CD14-positive monocyte (primary cell): Measurements from ENCODE around the gene PLA2G15. TPM values are rescaled to one million over a fixed set of nuclear protein-coding genes. Genes with fewer than 3 reads are reported as not detected.

Experiments used
- DNase-seq, 3 donors: peaks; one replicate each; pipeline ENCODE4 v3.0.0-alpha.2; 2011 to 2022
- H2AFZ ChIP-seq: 2 replicates; pipeline ENCODE4 v1.6.0; 2012; ENCODE audit warnings: mild to moderate bottlenecking, low read depth, low read length, inconsistent platforms; ENCODE audit not compliant: insufficient read depth, poor library complexity, severe bottlenecking
- H3K27ac ChIP-seq, 2 donors: 1 replicate in 1 of 2; 2 replicates in 1 of 2; pipeline ENCODE4 v1.5.1; 2012 to 2013; ENCODE audit warnings: low read length in 2 of 2, control low read depth in 1 of 2, inconsistent platforms in 1 of 2, low read depth in 1 of 2, mild to moderate bottlenecking in 1 of 2
- H3K27me3 ChIP-seq, 2 donors: one replicate each; pipeline versions ENCODE4 v1.6.0 to v1.6.1; 2011 to 2013; ENCODE audit warnings: low read length in 2 of 2; ENCODE audit not compliant: control insufficient read depth in 2 of 2, insufficient read depth in 2 of 2
- H3K36me3 ChIP-seq, 2 donors: replicated peaks in 1 of 2; 1 replicate in 1 of 2; 2 replicates in 1 of 2; pipeline versions ENCODE4 v1.5.1 to v1.6.1; 2012 to 2013; ENCODE audit warnings: low read length in 2 of 2, control low read depth in 1 of 2, inconsistent platforms in 1 of 2, mild to moderate bottlenecking in 1 of 2; ENCODE audit not compliant: insufficient read depth in 2 of 2, control insufficient read depth in 1 of 2
- H3K4me1 ChIP-seq, 2 donors: 1 replicate in 1 of 2; 2 replicates in 1 of 2; pipeline versions ENCODE4 v1.5.1 to v1.6.1; 2012 to 2013; ENCODE audit warnings: low read length in 2 of 2, control low read depth in 1 of 2, inconsistent platforms in 1 of 2, mild to moderate bottlenecking in 1 of 2, moderate library complexity in 1 of 2; ENCODE audit not compliant: insufficient read depth in 2 of 2, control insufficient read depth in 1 of 2
- H3K4me2 ChIP-seq: replicated peaks from 2 replicates; pipeline ENCODE3; 2012; ENCODE audit warnings: low read length, moderate library complexity, mild to moderate bottlenecking; ENCODE audit not compliant: poor library complexity, severe bottlenecking; ENCODE audit errors: extremely low read depth
- H3K4me3 ChIP-seq, 3 experiments: fragments of 200-600 bp in 1 of 3; sonication (generic) in 1 of 3; replicated peaks in 1 of 3; 1 replicate in 2 of 3; 2 replicates in 1 of 3; pipeline ENCODE4 v1.5.1; 2011 to 2013; ENCODE audit warnings: low read length in 3 of 3, mild to moderate bottlenecking in 3 of 3, control low read depth in 2 of 3, low read depth in 2 of 3, inconsistent platforms in 1 of 3, moderate library complexity in 1 of 3
- H3K79me2 ChIP-seq: 2 replicates; pipeline ENCODE4 v1.6.0; 2012; ENCODE audit warnings: mild to moderate bottlenecking, control low read depth, inconsistent platforms, low read length, moderate library complexity; ENCODE audit not compliant: insufficient read depth
- H3K9ac ChIP-seq: 2 replicates; pipeline ENCODE4 v1.6.0; 2017; ENCODE audit warnings: low read length, mild to moderate bottlenecking; ENCODE audit not compliant: insufficient read depth, poor library complexity, severe bottlenecking
- H3K9me3 ChIP-seq, 2 donors: replicated peaks in 1 of 2; 1 replicate in 1 of 2; 2 replicates in 1 of 2; pipeline versions ENCODE4 v1.5.1 to v1.6.1; 2012 to 2013; ENCODE audit warnings: low read length in 2 of 2, control low read depth in 1 of 2; ENCODE audit not compliant: control insufficient read depth in 1 of 2, insufficient read depth in 1 of 2
- H4K20me1 ChIP-seq: 2 replicates; pipeline ENCODE4 v1.6.0; 2012; ENCODE audit warnings: mild to moderate bottlenecking, low read length, control low read depth, moderate library complexity; ENCODE audit not compliant: insufficient read depth
- H3K27ac Mint-ChIP-seq, 7 donors: one replicate each; pipeline ENCODE4 v1.8.0; 2020; ENCODE audit warnings: mild to moderate bottlenecking in 7 of 7, mixed read lengths in 7 of 7, moderate library complexity in 6 of 7, inconsistent platforms in 2 of 7
- H3K27me3 Mint-ChIP-seq, 3 donors: one replicate each; pipeline ENCODE4 v1.8.0; 2021 to 2022; ENCODE audit warnings: low read depth in 3 of 3, mild to moderate bottlenecking in 3 of 3, mixed read lengths in 3 of 3, moderate library complexity in 3 of 3, inconsistent platforms in 1 of 3
- H3K36me3 Mint-ChIP-seq, 2 donors: one replicate each; pipeline ENCODE4 v1.8.0; 2020; ENCODE audit warnings: mixed read lengths in 2 of 2, inconsistent platforms in 1 of 2, mild to moderate bottlenecking in 1 of 2
- H3K4me1 Mint-ChIP-seq: one replicate; pipeline ENCODE4 v1.8.0; 2020; ENCODE audit warnings: mild to moderate bottlenecking, mixed read lengths
- H3K4me3 Mint-ChIP-seq, 2 donors: one replicate each; pipeline ENCODE4 v1.8.0; 2020; ENCODE audit warnings: mild to moderate bottlenecking in 2 of 2, mixed read lengths in 2 of 2, moderate library complexity in 1 of 2
- H3K9me3 Mint-ChIP-seq, 7 donors: one replicate each; pipeline ENCODE4 v1.8.0; 2020 to 2022; ENCODE audit warnings: mixed read lengths in 7 of 7, mild to moderate bottlenecking in 6 of 7, moderate library complexity in 6 of 7, inconsistent platforms in 2 of 7
- CTCF ChIP-seq: fragments of 200-600 bp; IDR thresholded peaks from one replicate; pipeline ENCODE4 v1.8.0; 2022; ENCODE audit warnings: antibody characterized with exemption, mild to moderate bottlenecking
- WGBS: methylation state at CpG from one replicate; pipeline ENCODE4 v1.1.5; 2013; ENCODE audit warnings: missing lambda C conversion rate; ENCODE audit not compliant: insufficient coverage; 5-methylcytosine and 5-hydroxymethylcytosine counted together
- intact Hi-C, 2 donors: fragments of 100-400 bp; cut with micrococcal nuclease; formaldehyde crosslinking; loops; one replicate each; pipeline versions ENCODE4 v1.15.0 to v1.15.1; 2023
- polyA plus RNA-seq, 3 donors: library from polyadenylated mRNA; depleted of rRNA in 1 of 3; unstranded in 2 of 3; stranded (reverse) in 1 of 3; fragments of 300-500 nt in 2 of 3; fragments of >200 nt in 1 of 3; fragmentation: Illumina TruSeq in 2 of 3; gene quantifications; 1 replicate in 2 of 3; 2 replicates in 1 of 3; pipeline ENCODE4 v1.2.3, GENCODE V29; 2012 to 2021

Gene PLA2G15
- polyA plus RNA-seq, 3 donors, result 27.8 to 34.8 (median 29.5) TPM

- no peaks in the 10 kb centered on the region for H3K27me3 ChIP-seq
- Mint-ChIP-seq H3K4me1 (peaks cover 30% of the 10 kb centered on the region), H3K36me3 (peaks cover 22 to 47% of the 10 kb centered on the region in 2 donors), H3K9me3 (no peaks in the 10 kb centered on the region), H3K4me3 (no peak overlapping the region), H3K27ac (peak overlapping the region in 1 of 7 donors; percentile 40), H3K27me3 (peaks cover 0 to 1% (median 0%) of the 10 kb centered on the region in 3 donors)
- no peak for DNase-seq
- H2AFZ ChIP-seq, result no peak overlapping the region
- peaks cover 24 to 28% of the 10 kb centered on the region in 2 donors for H3K4me1 ChIP-seq
- TF ChIP-seq CTCF, result no peak
- H3K4me2 ChIP-seq, result no peak overlapping the region
- H3K36me3 ChIP-seq, result peaks cover 2 to 44% of the 10 kb centered on the region in 2 donors
- H4K20me1 ChIP-seq, result peaks cover 47% of the 10 kb centered on the region
- no peaks in the 10 kb centered on the region for H3K9me3 ChIP-seq
- H3K79me2 ChIP-seq, result peaks cover 83% of the 10 kb centered on the region
- H3K4me3 ChIP-seq, result no peak overlapping the region
- WGBS, result 88% methylated on average over 2 of the region's 6 CpGs
- H3K27ac ChIP-seq, result no peak overlapping the region
- intact Hi-C loops, result no loop called here
- no peak overlapping the region for H3K9ac ChIP-seq
Observed at GRCh38 chr16:68267612-68268405, 22.6 kb downstream of the PLA2G15 start.

- H3K4me1 ChIP-seq, result peaks cover 14 to 16% of the 10 kb centered on the region in 2 donors
- no peak overlapping the region for H2AFZ ChIP-seq
- H3K36me3 ChIP-seq, result peaks cover 12 to 63% of the 10 kb centered on the region in 2 donors
- 100% methylated on average over 2 of the region's 4 CpGs for WGBS
- H3K36me3 Mint-ChIP-seq, result peaks cover 40 to 64% of the 10 kb centered on the region in 2 donors
- H3K4me1 Mint-ChIP-seq, result peaks cover 19% of the 10 kb centered on the region
- no peak overlapping the region for H3K4me3 ChIP-seq
- no peaks in the 10 kb centered on the region for H3K9me3 Mint-ChIP-seq
- H3K27me3 Mint-ChIP-seq, result no peaks in the 10 kb centered on the region
- peaks cover 77% of the 10 kb centered on the region for H3K79me2 ChIP-seq
- no peak overlapping the region for H3K4me3 Mint-ChIP-seq
- no peak for TF ChIP-seq CTCF
- intact Hi-C loops, result no loop called here
- H3K9ac ChIP-seq, result no peak overlapping the region
- H4K20me1 ChIP-seq, result peaks cover 60% of the 10 kb centered on the region
- H3K4me2 ChIP-seq, result no peak overlapping the region
- no peaks in the 10 kb centered on the region for H3K9me3 ChIP-seq
- peak overlapping the region in 1 of 7 donors; percentile 41 for H3K27ac Mint-ChIP-seq
- no peak overlapping the region for H3K27ac ChIP-seq
- no peak for DNase-seq
- H3K27me3 ChIP-seq, result no peaks in the 10 kb centered on the region
Observed at GRCh38 chr16:68269793-68270192, 24.6 kb downstream of the PLA2G15 start.
